ENCODE results near the gene EDDM3A.

- TF ChIP-seq POLR2A (IDR thresholded peaks at IDR 0.05) (no peak), POLR2AphosphoS5 (IDR thresholded peaks at IDR 0.05) (no peak)
- TF ChIP-seq, protein P1, sequence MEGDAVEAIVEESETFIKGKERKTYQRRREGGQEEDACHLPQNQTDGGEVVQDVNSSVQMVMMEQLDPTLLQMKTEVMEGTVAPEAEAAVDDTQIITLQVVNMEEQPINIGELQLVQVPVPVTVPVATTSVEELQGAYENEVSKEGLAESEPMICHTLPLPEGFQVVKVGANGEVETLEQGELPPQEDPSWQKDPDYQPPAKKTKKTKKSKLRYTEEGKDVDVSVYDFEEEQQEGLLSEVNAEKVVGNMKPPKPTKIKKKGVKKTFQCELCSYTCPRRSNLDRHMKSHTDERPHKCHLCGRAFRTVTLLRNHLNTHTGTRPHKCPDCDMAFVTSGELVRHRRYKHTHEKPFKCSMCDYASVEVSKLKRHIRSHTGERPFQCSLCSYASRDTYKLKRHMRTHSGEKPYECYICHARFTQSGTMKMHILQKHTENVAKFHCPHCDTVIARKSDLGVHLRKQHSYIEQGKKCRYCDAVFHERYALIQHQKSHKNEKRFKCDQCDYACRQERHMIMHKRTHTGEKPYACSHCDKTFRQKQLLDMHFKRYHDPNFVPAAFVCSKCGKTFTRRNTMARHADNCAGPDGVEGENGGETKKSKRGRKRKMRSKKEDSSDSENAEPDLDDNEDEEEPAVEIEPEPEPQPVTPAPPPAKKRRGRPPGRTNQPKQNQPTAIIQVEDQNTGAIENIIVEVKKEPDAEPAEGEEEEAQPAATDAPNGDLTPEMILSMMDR (IDR thresholded peaks at IDR 0.05), result no peak
These were observed 14.8 kb upstream of the EDDM3A start for GRCh38 chr14:20730891-20731290.
